Spleen (tissue), 7 donors: ENCODE measurements around the gene TTLL5.

Source experiments
- POLR2A ChIP-seq, 3 donors: fragments of 450-650 bp; IDR thresholded peaks; one replicate each; pipeline ENCODE4 v1.5.1; 2017; ENCODE audit warnings: antibody characterized with exemption in 3 of 3, mild to moderate bottlenecking in 1 of 3
- POLR2AphosphoS5 ChIP-seq, 3 donors: sonication (generic); formaldehyde crosslinking; IDR thresholded peaks; one replicate each; pipeline ENCODE4 v1.5.1; 2017; ENCODE audit warnings: antibody characterized with exemption in 3 of 3
- TF ChIP-seq, protein P1 (sequence below), 11 experiments: fragments of 200-600 bp in 7 of 11; fragments of 450-650 bp in 4 of 11; sonication (generic) in 4 of 11; IDR thresholded peaks in 8 of 11; conservative IDR thresholded peaks in 3 of 11; 1 replicate in 7 of 11; 2 replicates in 4 of 11; pipeline versions ENCODE4 v1.4.0 to v1.8.0; 2016 to 2021; ENCODE audit warnings: antibody characterized with exemption in 11 of 11, inconsistent platforms in 4 of 11, mild to moderate bottlenecking in 1 of 11
- donor health status: DM: no; HTN: no; CAD: no; lungs with moderate emphysema.
- donor health status: DM: no; HTN: no; CAD: no.
- donor health status: DM: no; HTN: no; CAD: no.

DNA sequence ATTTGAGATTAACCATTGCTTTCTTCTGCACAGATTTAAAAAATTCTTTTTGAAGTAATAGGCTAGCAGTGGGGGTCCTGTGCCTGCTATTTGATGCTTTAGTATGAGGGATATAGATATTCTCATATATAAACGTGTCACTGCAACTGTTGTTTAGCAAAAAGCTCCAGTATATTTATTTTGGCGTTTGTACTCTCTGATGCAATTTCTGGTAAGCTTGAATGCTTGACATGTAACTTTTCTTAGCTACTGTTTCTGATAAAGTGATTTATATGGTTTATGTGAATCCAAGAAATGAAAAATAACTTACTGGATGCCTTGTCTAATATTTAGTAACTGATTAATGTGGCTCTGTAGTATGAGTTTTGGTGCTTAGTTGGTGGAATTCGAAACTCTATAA, 77.1 kb downstream of the TTLL5 start:
- TF ChIP-seq, protein P1, sequence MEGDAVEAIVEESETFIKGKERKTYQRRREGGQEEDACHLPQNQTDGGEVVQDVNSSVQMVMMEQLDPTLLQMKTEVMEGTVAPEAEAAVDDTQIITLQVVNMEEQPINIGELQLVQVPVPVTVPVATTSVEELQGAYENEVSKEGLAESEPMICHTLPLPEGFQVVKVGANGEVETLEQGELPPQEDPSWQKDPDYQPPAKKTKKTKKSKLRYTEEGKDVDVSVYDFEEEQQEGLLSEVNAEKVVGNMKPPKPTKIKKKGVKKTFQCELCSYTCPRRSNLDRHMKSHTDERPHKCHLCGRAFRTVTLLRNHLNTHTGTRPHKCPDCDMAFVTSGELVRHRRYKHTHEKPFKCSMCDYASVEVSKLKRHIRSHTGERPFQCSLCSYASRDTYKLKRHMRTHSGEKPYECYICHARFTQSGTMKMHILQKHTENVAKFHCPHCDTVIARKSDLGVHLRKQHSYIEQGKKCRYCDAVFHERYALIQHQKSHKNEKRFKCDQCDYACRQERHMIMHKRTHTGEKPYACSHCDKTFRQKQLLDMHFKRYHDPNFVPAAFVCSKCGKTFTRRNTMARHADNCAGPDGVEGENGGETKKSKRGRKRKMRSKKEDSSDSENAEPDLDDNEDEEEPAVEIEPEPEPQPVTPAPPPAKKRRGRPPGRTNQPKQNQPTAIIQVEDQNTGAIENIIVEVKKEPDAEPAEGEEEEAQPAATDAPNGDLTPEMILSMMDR (IDR thresholded peaks at IDR 0.05 in 8 of 11, conservative IDR thresholded peaks at IDR 0.05 in 3 of 11) = no peak
- no peak for TF ChIP-seq POLR2A (IDR thresholded peaks at IDR 0.05)
- no peak for TF ChIP-seq POLR2AphosphoS5 (IDR thresholded peaks at IDR 0.05)
